ENCODE measurements around the gene LYPD6B.

Gene LYPD6B, protein sequence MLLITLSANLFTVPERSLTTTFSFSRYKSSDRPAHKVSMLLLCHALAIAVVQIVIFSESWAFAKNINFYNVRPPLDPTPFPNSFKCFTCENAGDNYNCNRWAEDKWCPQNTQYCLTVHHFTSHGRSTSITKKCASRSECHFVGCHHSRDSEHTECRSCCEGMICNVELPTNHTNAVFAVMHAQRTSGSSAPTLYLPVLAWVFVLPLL

GRCh38 chr2:149038442-149039212 is at the start of gene LYPD6B:
LYPD6B (plus strand) TSS chr2:149038699; CDS start chr2:149130949, 92,250 bp downstream.
- no peak for DNase-seq (ENCODE audit: low read depth in 2 of 2)

DNA sequence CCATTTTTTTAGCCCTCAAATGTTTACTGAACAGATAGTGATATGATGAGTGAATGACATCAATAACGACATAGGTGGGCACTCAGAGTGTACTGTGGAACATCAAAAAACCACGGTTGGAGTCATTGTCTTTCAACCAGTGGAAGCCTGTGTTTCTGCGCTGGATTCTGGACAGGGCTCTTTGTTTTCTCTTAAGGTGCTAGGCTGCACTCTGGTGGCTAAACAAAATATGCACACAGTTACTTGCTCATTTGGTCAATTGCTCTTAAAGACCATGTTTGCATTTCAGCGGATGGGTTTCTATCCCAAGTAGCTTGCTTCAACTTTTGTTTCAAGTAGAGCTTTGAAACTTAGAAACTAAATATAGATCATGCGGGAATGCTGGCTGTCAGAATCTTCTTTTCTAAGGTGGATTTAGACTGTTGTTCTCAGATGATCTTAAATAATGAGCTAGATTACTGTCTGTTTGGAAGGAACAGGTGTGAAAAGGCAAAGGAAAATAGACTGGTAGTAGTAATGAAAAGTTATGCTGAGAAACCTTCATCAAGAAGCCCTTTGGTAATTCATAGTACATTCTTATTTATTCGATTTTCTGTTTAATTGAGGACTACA is 48.5 kb upstream of the LYPD6B start:
- DNase-seq (ENCODE audit: low read depth in 2 of 2) = peak in 1 of 2 donors; percentile 3

DNA sequence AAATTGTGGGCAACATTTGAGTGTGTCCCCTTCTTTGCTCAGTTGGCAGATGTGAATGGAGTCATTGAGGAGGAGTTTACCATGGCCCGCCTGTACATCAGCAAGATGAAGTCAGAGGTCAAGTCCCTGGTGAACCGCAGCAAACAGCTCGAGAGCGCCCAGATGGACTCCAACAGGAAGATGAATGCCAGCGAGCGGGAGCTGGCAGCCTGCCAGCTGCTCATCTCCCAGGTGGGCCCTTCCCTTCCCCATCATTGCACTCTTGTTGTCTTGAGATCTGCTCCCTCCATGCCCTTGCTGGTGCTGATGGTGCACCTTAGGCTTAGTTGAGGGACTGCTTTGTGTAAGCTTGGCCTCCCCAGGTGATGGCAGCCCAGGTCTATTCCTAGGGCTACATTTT is 47.5 kb upstream of the LYPD6B start:
- DNase-seq (ENCODE audit: low read depth in 2 of 2) = no peak

DNA sequence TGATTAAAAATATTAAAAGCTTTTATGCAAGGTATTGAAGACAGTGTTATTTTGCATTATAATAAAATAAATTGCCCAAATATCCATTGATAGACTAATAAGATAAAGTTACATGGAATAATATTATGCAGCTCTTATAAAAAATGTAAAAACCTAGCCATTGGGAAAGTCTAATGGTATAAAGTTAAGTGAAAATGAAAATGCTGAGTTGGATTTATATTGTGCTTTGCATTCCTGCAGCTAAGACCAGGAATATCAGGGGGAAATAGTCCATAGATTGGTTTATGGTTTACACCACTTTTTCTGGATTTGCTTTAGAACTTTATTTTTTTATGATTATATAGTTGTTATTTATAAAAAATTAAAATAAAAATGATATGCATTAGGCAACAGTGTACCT is 46.1 kb upstream of the LYPD6B start:
- DNase-seq (ENCODE audit: low read depth in 2 of 2) = no peak

DNA sequence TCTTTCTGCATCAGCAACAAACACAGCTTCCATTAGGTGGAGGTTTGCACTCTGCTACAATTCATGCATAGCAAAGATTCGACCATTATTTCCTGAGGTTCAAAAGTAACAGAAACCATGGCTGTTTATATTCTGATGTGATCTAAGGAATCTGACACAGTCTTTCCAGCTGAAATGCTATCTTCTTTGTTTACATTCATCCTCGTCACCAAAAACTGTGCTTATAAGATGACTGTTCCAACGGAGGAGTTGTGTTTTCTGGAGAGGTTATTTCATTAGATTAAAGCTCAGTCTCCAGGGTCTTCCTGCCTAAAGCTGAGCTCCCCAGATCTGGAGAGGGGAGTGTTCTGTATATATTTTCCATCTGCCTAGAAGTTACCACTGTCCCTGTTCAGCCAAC is 45.1 kb upstream of the LYPD6B start:
- no peak for DNase-seq (ENCODE audit: low read depth in 2 of 2)

GRCh38 chr2:148994341-148994740 is 44.2 kb upstream of the LYPD6B start:
- no peak for DNase-seq (ENCODE audit: low read depth in 2 of 2)

DNA sequence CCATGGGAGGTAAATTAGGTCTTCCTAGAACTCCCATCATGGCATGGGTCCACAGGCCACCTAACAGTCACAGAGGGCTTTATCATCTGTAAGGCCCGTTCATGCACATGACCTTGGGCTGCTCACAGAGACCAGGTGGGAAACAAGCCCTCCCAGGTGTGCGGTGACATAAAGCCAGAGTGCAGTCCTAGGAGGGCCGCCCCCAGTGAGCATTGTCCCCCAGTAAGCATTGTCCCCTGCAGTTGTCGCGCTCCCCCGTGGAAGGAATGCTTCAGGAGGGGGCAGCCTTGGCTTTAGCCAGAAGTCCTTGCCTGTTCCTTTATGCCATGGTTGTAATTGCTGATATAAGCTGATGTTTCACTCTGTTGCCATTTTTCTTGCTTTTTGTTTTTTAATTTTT is 41.7 kb upstream of the LYPD6B start:
- DNase-seq (ENCODE audit: low read depth in 2 of 2) = no peak

GRCh38 chr2:148998165-148998830 is 40.2 kb upstream of the LYPD6B start:
- no peak for DNase-seq (ENCODE audit: low read depth in 2 of 2)

GRCh38 chr2:148998831-148999200 is 39.7 kb upstream of the LYPD6B start:
- no peak for DNase-seq (ENCODE audit: low read depth in 2 of 2)

GRCh38 chr2:148999451-148999921 is 39.0 kb upstream of the LYPD6B start:
- no peak for DNase-seq (ENCODE audit: low read depth in 2 of 2)

DNA sequence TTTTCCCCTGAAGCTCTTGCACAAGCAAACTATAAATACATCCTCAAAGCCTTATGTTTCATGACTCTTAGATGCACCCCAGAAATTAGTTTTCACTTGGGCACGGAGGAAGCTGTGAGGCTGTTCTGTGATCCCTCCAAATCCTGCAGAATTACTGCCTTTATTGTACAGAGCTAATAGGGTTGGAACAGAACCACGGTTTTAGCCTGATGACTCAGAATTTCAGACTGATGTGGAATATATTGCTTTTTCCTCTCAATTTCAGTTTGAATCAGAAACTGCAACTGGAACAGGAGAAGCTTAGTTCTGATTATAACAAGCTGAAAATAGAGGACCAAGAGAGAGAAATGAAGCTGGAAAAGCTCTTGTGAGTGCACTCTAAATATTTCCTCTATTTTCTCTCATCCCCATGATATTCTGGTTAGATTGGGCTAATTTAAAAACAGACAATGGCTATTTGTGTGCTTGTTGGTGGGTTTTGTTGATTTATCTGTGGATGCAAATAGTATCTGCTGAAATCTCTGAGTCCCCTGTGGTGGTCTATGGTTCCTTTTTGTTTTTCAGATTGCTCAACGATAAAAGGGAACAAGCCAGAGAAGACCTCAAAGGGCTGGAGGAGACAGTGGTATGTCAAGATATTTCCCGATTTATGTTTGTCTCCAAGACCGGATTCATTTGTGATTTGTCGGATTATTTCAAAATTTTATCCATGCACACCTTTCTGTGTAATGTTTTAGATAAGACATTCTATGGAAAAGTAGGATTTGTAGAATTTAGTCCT is 38.2 kb upstream of the LYPD6B start:
- DNase-seq (ENCODE audit: low read depth in 2 of 2) = no peak

GRCh38 chr2:149001496-149001895 is 37.0 kb upstream of the LYPD6B start:
- no peak for DNase-seq (ENCODE audit: low read depth in 2 of 2)

DNA sequence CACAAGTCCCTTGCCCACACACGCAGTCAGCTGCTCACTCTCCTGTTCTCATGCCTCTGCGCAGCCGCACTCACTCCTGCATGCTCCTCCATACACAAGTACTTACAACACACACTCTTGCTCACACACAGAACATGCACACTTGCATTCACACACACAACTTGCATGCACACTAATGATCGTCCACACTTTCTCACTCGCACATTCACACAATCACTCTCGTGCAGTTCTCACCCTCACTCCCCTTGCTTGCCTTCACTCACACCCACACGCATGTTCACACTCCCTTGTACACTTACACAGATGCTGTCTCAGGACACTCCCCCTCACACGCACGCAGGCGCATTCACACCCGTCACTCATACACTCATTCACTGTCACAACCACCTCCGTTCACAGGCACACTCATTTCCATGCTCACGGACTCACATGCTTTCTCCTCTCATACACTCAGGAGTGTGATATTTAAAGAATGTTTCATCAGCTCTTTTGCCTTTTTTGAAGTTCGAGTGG is 36.1 kb upstream of the LYPD6B start:
- DNase-seq (ENCODE audit: low read depth in 2 of 2) = no peak

GRCh38 chr2:149002891-149003740 is 35.4 kb upstream of the LYPD6B start:
- no peak for DNase-seq (ENCODE audit: low read depth in 2 of 2)

DNA sequence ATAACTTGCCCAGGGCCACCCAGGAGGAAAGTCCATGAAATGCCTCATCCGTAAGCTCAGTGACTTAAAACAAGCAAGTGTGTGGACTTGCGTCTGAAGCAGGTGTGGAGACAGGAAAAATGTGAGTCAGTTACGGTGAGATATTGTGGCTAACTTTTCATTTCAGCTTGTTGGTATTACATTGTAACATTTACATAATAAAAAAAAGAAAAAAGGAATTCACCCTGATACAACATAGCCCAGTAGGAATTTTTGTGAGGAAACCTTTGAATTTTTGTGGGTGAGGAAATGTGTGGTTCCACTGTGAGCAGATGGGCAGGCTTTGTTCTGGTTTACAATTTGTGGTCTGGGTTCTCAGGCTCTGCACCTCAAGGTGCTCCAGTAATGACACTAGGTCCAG is 33.7 kb upstream of the LYPD6B start:
- DNase-seq (ENCODE audit: low read depth in 2 of 2) = no peak

DNA sequence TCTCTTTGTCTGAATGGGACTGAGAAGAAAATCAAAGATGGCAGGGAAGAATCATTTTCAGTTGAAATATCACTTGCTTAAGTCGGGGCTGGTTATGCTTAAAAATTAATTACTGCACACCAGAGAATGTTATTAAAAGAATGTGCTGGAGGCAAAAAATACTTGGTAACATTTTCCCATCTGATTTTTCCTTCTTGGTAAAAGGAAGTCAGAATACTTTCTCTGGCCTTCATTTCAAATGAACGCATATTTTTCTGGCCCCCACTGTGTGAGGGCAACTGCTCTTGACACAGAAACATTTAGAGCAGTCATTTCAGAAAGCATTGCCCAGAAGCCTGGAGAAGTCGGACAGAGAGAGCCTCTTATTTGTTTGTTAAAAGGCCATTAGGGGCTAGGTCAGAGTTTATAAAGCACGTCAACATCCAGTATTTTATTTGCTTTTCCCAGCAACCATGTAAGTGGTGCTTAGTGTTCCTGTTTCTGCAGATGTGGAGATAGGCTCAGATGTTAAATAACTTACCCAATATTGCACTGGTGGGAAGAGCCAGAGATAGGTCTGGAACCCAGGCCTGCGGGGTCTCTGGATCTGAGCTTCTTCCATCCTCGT is 32.9 kb upstream of the LYPD6B start:
- DNase-seq (ENCODE audit: low read depth in 2 of 2) = no peak

DNA sequence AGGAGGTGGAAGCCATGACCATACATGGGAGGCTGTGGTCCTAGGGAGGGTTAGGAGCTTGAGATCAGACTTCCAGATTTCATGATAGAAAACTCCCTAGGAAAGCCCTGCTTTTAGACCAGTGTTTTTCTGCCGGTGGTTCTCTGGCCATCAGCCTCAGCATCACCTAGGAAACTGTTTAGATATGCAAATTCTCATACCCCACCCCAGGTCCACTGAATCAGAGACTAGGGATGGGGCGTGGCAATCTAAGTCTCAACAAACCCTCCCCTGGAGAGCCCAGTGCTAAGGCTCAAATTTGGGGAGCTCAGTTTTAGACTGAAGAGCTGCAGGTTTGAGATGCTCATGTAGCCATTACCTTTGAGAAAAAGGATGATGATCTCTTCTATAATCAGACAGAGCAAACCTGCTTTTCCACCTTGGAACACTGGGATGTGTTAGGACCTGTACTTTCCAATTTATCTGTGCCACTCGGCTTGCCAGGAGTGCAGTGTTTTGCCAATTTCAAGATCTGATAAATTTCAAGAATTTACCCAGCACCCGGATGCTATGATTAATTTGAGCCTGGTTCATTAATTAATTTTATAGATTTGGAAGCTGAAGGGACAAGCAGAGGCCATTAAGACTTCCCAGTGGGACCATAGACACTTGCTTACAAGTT is 31.5 kb upstream of the LYPD6B start:
- no peak for DNase-seq (ENCODE audit: low read depth in 2 of 2)

DNA sequence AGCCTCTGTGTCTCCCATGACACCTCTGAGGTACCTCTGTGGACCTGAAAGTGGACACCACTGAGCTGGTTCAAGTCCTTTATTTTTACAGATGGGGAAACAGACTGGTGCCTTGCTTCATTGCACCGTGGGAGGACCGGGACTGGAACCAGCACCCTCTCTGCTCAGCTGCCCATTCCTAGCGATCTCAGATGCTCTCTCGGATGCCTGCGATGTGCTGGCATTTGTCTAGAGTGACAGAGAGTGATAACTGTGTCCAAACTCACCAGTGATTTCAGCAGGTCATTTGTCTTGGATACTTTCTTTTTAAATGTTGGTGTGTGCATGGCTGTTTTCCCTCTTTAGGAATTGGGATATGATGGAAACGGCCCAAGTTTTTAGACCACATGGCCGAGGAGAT is 30.1 kb upstream of the LYPD6B start:
- no peak for DNase-seq (ENCODE audit: low read depth in 2 of 2)

Data from stimulated activated CD8-positive, alpha-beta memory T cell treated with anti-CD3 and anti-CD28 coated beads, Interleukin-2, amount 100 ng/mL, for 1 hour (primary cell).